ENCODE results near the gene CSNK2A3.

DNA sequence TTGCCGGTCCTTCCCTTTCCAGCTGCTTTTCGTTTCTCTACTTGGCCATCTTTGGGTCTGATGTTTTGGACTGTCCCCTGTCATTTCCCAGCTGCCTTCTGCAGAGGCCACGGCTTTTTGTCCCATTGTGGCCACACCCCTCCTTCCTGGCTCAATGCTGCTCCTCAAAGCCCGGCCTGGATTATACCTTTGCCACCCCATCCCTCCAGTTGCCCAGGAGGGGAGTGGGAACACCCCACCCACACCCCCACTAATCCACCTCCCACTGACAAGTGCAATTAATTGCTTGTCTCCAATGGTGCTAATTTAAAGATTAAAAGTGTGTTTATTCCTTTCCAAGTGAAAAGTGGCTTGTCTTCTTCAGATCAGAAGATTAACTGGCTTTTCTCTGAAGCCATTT lies 34.2 kb upstream of the CSNK2A3 start:
- TF ChIP-seq CTCF (IDR thresholded peaks at IDR 0.05) (no peak), POLR2A (IDR thresholded peaks at IDR 0.05) (no peak), POLR2AphosphoS5 (IDR thresholded peaks at IDR 0.05) (no peak)

Data from sigmoid colon (tissue), 4 donors.